ENCODE results near the gene BRD4.
"Not testable (repeated sequence)": the region's sequence is repeated elsewhere in the genome, so short reads cannot be mapped to it uniquely, and the experiment has no call there.

Gene BRD4

GRCh38 chr19:15368798-15369593 is 36.7 kb upstream of the BRD4 start:
- Mint-ChIP-seq H3K27me3 (no peaks in the 10 kb centered on the region), H3K4me3 (no peak overlapping the region), H3K9me3 (no peaks in the 10 kb centered on the region), H3K27ac (peak overlapping the region in 1 of 2 donors; percentile 48), H3K4me1 (peaks cover 23% of the 10 kb centered on the region)
- DNase-seq (no peak), ATAC-seq (no peak)

GRCh38 chr19:15368051-15368632 is 35.8 kb upstream of the BRD4 start:
- no peaks in the 10 kb centered on the region for H3K9me3 Mint-ChIP-seq
- H3K4me1 Mint-ChIP-seq = peaks cover 14% of the 10 kb centered on the region
- no peak overlapping the region for H3K27ac Mint-ChIP-seq

GRCh38 chr19:15367439-15367838 is 35.1 kb upstream of the BRD4 start:
- ATAC-seq = no peak

More at GRCh38 chr19:15368051-15368632, 35.8 kb upstream of the BRD4 start:
- Mint-ChIP-seq H3K4me3 (no peak overlapping the region), H3K27me3 (no peaks in the 10 kb centered on the region)
- DNase-seq (no peak), ATAC-seq (no peak)

GRCh38 chr19:15365264-15365663 is 32.9 kb upstream of the BRD4 start:
- ATAC-seq = no peak
- peaks cover 17% of the 10 kb centered on the region for H3K4me1 Mint-ChIP-seq
- no peaks in the 10 kb centered on the region for H3K9me3 Mint-ChIP-seq
- no peak for DNase-seq
- no peaks in the 10 kb centered on the region for H3K27me3 Mint-ChIP-seq
- H3K27ac Mint-ChIP-seq = peak overlapping the region in 1 of 2 donors; percentile 80
- no peak overlapping the region for H3K4me3 Mint-ChIP-seq

More at GRCh38 chr19:15367439-15367838, 35.1 kb upstream of the BRD4 start:
- Mint-ChIP-seq H3K27ac (peak overlapping the region in 1 of 2 donors; percentile 91), H3K4me3 (no peak overlapping the region), H3K9me3 (no peaks in the 10 kb centered on the region), H3K27me3 (no peaks in the 10 kb centered on the region), H3K4me1 (peaks cover 7% of the 10 kb centered on the region)
- DNase-seq = no peak

GRCh38 chr19:15363791-15364190 is 31.5 kb upstream of the BRD4 start:
- not testable (repeated sequence) for H3K27me3 Mint-ChIP-seq, ATAC-seq, H3K9me3 Mint-ChIP-seq, H3K4me3 Mint-ChIP-seq, H3K27ac Mint-ChIP-seq, DNase-seq
- H3K4me1 Mint-ChIP-seq = peaks cover 19% of the 10 kb centered on the region

- not testable (repeated sequence) for H3K9me3 Mint-ChIP-seq, ATAC-seq, H3K27me3 Mint-ChIP-seq, DNase-seq, H3K4me3 Mint-ChIP-seq, H3K27ac Mint-ChIP-seq
- peaks cover 12% of the 10 kb centered on the region for H3K4me1 Mint-ChIP-seq
Observed at GRCh38 chr19:15363048-15363447, 30.7 kb upstream of the BRD4 start.

- H3K27me3 Mint-ChIP-seq, H3K27ac Mint-ChIP-seq, H3K4me3 Mint-ChIP-seq, H3K9me3 Mint-ChIP-seq, ATAC-seq, DNase-seq: not testable (repeated sequence)
- peaks cover 12% of the 10 kb centered on the region for H3K4me1 Mint-ChIP-seq
Observed at GRCh38 chr19:15360015-15360414, 27.7 kb upstream of the BRD4 start.

- no peaks in the 10 kb centered on the region for H3K9me3 Mint-ChIP-seq
- peak overlapping the region in 1 of 2 donors; percentile 18 for H3K27ac Mint-ChIP-seq
- no peak for ATAC-seq
Observed at GRCh38 chr19:15358918-15359317, 26.6 kb upstream of the BRD4 start.

GRCh38 chr19:15357906-15358305 is 25.6 kb upstream of the BRD4 start:
- Mint-ChIP-seq H3K4me3 (no peak overlapping the region), H3K4me1 (peaks cover 12% of the 10 kb centered on the region), H3K27ac (no peak overlapping the region), H3K9me3 (no peaks in the 10 kb centered on the region), H3K27me3 (no peaks in the 10 kb centered on the region)
- ATAC-seq = no peak
- DNase-seq = no peak

More at GRCh38 chr19:15358918-15359317, 26.6 kb upstream of the BRD4 start:
- no peak overlapping the region for H3K4me3 Mint-ChIP-seq
- peaks cover 12% of the 10 kb centered on the region for H3K4me1 Mint-ChIP-seq
- DNase-seq = no peak
- no peaks in the 10 kb centered on the region for H3K27me3 Mint-ChIP-seq

GRCh38 chr19:15354566-15355296 is 22.4 kb upstream of the BRD4 start:
- no peak for DNase-seq
- H3K9me3 Mint-ChIP-seq = no peaks in the 10 kb centered on the region
- no peaks in the 10 kb centered on the region for H3K4me1 Mint-ChIP-seq
- ATAC-seq = no peak
- no peak overlapping the region for H3K4me3 Mint-ChIP-seq
- H3K27ac Mint-ChIP-seq = no peak overlapping the region
- no peaks in the 10 kb centered on the region for H3K27me3 Mint-ChIP-seq

GRCh38 chr19:15353908-15354307 is 21.6 kb upstream of the BRD4 start:
- no peaks in the 10 kb centered on the region for H3K9me3 Mint-ChIP-seq
- no peaks in the 10 kb centered on the region for H3K27me3 Mint-ChIP-seq
- no peaks in the 10 kb centered on the region for H3K4me1 Mint-ChIP-seq
- no peak overlapping the region for H3K27ac Mint-ChIP-seq
- no peak for DNase-seq
- ATAC-seq = no peak
- no peak overlapping the region for H3K4me3 Mint-ChIP-seq

- not testable (repeated sequence) for DNase-seq, H3K27me3 Mint-ChIP-seq, H3K4me1 Mint-ChIP-seq, ATAC-seq, H3K27ac Mint-ChIP-seq, H3K9me3 Mint-ChIP-seq, H3K4me3 Mint-ChIP-seq
Observed at GRCh38 chr19:15352535-15352934, 20.2 kb upstream of the BRD4 start.

- H3K27ac Mint-ChIP-seq, H3K4me1 Mint-ChIP-seq, H3K9me3 Mint-ChIP-seq, H3K4me3 Mint-ChIP-seq, ATAC-seq, H3K27me3 Mint-ChIP-seq, DNase-seq: not testable (repeated sequence)
Observed at GRCh38 chr19:15341328-15341727, 9.0 kb upstream of the BRD4 start.

GRCh38 chr19:15340086-15340485 is 7.7 kb upstream of the BRD4 start:
- H3K4me3 Mint-ChIP-seq = no peak overlapping the region
- H3K9me3 Mint-ChIP-seq = no peaks in the 10 kb centered on the region
- H3K4me1 Mint-ChIP-seq = no peaks in the 10 kb centered on the region
- DNase-seq = no peak
- H3K27ac Mint-ChIP-seq = no peak overlapping the region
- ATAC-seq = no peak
- H3K27me3 Mint-ChIP-seq = no peaks in the 10 kb centered on the region

- H3K4me1 Mint-ChIP-seq = peaks cover 20% of the 10 kb centered on the region
- no peaks in the 10 kb centered on the region for H3K9me3 Mint-ChIP-seq
- H3K4me3 Mint-ChIP-seq = no peak overlapping the region
- no peak overlapping the region for H3K27ac Mint-ChIP-seq
- no peak for ATAC-seq
- no peaks in the 10 kb centered on the region for H3K27me3 Mint-ChIP-seq
- no peak for DNase-seq
Observed at GRCh38 chr19:15337202-15337601, 4.9 kb upstream of the BRD4 start.

GRCh38 chr19:15335992-15336391 is 3.7 kb upstream of the BRD4 start:
- DNase-seq, H3K27me3 Mint-ChIP-seq, H3K9me3 Mint-ChIP-seq, ATAC-seq: not testable (repeated sequence)
- Mint-ChIP-seq H3K4me3 (peak overlapping the region in 1 of 2 donors; percentile 29), H3K4me1 (peaks cover 21% of the 10 kb centered on the region), H3K27ac (peak overlapping the region in 1 of 2 donors; percentile 19)
